LoVo (cell line): ENCODE results near the gene PIK3R2.
"Not testable (repeated sequence)": the region's sequence is repeated elsewhere in the genome, so short reads cannot be mapped to it uniquely, and the experiment has no call there.

Experiments used
- DNase-seq: peaks from one replicate; pipeline ENCODE4 v3.0.0-alpha.2; 2016; ENCODE audit warnings: low spot score

Gene PIK3R2

DNA sequence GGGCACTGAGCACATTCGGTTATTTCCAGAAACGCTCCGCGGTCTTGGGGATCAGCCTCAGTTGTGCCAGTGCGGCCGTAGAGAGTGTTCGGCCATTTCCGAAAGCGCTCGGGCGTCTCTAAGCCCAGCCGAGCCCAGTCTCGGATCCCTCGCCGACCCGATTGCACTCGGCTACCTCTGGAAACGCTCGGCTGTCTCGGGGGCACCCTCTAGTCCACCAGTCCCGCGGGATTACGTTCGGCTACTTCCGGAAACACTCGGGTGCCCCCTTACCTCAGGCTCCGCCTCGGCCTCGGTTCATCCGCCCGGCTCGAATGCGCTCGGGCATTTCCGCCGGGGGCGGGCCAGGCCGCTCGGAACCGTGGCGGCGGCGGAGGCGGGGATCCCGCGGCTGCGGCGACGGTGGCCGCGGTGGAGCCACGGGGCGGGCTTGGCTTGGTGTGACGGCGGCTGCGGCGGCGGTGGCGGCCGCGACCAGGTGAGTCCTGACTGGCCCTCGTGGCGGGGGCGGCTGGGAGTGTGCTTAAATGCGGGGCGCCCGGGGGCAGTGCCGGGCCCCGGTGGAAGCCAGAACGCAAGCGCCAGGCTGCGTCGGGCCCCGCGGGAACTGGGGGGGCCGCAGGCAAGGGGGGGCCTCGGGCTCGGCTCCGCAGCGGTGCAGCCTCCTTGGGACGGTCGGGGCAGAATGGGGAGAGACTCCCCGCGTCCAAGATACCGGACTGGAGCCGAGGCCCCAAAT is at the start of gene PIK3R2:
Gene PIK3R2, plus strand, starts transcription at position 347 of the 739 bp plus-strand sequence. CDS start 2,717 bp downstream, outside the sequence.
- peak; percentile 100 for DNase-seq

DNA sequence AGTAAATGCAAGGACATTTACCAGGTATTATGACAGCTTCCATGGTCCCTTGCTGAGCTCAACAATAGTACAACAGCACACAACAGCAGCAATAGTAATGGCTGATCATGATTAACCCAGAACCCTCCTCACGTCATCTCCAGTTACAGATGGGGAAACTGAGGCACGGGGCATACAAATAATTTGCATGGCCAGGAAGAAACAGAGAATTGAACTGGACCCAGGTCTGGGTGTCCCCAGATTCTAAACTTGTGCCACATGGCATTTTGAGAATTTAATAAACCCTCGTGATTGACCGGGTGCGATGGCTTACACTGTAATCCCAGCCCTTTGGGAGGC is 48.2 kb upstream of the PIK3R2 start:
- no peak for DNase-seq

DNA sequence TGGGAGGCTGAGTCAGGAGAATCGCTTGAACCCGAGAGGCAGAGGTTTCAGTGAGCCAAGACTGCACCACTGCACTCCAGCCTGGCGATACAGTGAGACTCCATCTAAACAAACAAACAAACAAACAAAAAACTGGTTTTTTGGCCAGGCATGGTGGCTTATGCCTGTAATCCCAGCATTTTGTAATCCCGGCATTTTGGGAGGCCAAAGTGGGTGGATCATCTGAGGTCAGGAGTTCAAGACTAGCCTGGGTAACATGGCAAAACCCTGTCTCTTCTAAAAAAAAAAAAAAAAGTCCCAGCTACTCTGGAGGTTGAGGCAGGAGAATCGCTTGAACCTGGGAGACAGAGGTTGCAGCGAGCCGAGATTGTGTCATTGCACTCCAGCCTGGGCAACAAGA is 47.7 kb upstream of the PIK3R2 start:
- not testable (repeated sequence) for DNase-seq

DNA sequence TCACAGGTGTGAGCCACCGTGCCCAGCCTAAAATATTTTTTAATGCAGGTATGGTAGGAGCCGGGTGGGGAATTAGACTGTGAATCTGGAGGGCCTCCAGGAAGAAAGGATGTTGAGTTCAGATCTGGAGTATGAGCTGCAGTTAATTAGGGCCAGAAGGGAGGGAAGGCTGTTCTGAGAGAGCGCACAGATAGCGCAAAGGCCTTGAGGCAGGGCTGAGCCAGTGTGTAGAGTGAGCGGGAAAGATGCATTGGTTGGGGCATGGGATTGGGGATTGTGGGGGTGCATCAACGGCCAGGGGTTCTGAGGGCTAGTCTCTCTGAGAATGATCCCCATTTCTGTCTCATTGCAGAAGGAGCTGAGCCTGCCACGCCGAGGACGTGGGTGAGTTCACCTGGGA is 45.7 kb upstream of the PIK3R2 start:
- DNase-seq: no peak

DNA sequence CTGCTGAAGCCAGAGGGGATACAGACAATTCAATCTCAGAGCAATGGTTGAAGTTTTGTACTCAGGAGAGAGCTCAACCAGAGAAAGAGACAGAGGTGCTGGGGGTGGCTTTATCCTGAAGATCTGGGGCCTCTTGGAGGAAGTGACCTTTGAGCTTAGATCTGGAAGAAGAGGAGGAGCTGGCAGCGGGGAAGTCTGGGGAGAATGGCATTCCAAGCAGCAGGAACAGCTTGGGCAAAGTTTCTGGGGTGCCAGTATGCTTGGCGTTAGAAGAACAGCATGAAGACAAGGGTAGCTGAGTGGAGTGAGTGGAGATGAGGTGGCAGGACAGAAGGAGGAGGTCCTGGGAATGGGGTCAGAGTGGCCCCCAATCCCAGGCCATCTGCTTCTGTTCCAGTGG is 44.1 kb upstream of the PIK3R2 start:
- peak; percentile 35 for DNase-seq

DNA sequence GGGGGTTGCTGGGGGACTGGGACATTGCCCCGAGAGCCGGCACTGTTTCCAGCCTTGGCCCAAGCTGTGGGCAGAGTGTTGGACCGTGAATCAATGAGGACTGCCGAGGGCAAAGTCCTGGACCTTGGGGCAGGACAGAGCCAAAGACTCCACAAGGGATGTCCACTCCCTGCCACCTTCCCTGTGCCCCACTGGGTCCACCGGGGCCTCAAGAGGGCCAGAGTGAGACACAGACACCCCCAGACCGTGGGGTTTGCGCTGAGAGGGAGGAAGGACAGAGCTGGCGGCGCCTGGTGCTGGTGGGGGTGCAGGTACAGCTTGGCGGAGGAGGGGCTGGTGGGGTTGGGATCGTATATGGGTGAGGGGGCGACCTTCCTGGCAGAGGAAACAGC is 43.6 kb upstream of the PIK3R2 start:
- DNase-seq: no peak

DNA sequence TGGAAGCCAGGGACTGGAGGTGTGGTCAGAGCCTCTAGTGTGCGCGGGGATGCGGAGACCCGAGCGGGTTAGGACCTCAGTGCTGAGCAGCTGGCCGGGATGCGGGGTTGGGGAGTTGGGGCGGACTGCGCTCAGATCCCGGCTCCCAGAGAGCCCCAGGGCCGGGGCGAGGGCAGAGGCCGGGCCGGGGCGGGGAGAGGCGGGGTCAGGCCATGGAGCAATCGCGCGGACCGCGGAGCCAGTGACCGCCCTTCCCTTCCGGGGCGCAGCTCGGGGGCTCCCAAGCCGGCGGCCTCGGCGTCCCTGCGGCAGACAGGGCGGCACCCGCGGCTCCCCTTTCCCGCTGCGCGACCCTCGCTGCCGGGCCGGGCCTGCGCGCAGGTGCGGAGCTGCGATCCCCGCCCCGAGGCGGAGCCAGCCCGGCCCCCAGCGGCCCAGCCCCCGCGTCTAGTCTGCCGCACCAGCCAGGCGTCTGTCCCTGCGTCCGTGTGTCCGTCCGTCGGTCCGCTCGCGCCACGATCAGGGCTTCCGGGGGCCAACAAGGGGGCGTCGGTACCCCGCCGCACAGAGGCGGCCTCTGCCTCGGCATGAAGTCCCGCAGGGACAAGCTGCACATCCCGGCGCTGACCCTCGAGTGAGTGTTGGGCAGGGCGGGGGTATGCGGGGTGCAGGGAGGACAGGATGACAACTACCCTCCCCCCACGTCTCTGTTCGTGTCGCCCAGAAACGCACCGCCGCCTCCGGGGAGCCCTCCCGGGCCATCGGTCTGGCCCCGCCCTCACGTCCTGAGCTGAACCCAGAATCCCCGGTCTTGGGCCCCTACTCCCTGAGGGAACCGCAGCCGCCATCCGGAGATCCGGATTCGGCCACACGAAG is 43.0 kb upstream of the PIK3R2 start:
- DNase-seq: peak; percentile 44

DNA sequence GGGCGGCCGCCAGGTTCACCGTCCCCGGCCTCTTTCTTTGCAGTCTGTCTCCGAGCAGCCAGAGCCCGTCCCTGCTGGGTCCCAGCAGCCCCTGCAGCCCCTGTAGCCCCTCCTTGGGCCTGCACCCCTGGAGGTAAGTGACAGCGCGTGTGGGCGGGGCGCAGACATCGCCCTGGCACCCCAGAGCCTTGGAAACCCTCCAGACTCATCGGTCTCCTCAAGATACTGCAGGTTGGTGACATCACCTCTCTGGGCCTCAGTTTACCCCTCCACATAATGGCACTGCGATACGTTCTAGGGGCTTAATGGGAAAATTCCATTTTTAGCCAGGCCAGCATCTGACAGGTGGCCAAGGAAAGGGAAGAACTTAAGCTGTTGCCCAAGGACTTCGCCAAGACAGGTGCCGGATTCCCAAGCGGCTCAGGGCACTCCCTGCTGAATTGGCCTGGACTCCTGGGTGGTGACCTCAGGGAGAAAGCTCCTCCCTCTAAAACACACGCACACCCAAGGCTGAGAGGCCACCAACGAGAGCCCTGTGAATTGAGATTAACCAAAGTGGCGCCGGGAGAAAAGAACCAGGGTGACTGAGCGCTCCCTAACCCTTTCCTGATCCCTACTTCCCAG is 42.2 kb upstream of the PIK3R2 start:
- DNase-seq: no peak

DNA sequence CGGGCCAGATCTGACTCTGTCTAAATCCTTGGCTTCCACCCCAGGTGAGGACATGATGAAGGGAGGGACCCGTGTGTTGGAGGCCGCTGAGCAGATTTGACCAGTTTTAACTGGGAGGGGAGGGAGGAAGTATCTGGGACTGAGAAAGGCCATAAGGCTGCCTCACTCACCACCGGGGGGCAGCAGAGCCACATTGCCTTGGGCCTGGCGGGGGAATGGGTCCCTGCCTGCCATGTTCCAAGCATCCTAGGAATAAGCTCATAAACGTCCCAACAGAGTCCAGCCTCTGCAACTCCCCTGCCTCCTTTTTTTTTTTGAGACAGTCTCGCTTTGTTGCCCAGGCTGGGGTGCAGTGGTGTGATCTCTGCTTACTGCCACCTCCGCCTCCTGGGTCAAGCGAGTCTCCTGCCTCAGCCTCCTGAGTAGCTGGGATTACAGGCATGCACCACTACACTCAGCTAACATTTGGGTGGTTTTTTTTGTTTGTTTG is 39.9 kb upstream of the PIK3R2 start:
- DNase-seq: peak; percentile 62

DNA sequence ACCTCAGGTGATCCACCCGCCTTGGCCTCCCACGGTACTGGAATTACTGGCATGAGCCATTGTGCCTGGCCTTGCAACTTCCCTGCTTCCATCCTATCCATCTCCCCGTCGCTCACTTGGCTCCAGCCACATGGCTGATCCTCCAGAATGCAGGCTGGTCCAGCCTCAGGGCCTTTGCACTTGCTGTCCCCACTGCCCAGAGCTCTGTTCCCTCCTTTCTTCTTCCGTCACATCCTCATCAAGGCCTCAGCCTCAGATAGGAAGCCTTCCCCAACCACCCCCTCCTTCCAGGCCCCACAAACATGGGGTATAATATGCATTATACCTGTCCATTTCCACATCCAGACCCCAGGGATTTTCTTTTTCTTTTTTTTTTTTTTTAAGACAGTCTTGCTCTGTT is 39.1 kb upstream of the PIK3R2 start:
- DNase-seq: no peak

DNA sequence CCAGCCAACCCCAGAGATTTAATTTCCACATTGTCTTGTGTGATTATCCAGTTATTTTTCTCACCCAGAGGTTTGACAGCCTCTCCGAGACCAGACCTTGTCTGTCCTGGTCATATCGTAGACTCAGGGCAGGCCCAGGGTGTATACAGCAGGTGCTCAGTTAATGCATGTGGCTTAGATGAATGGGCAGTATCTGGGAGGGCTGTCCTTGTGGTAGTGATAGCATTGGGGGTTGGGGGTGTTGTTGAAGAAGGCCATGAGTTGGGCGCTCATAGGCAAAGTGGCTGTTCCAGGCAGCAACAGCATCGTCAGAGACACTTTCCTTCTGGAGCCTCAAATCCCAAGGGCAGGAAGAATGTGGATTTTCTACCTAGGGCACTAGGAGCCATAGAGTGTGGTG is 38.5 kb upstream of the PIK3R2 start:
- no peak for DNase-seq

DNA sequence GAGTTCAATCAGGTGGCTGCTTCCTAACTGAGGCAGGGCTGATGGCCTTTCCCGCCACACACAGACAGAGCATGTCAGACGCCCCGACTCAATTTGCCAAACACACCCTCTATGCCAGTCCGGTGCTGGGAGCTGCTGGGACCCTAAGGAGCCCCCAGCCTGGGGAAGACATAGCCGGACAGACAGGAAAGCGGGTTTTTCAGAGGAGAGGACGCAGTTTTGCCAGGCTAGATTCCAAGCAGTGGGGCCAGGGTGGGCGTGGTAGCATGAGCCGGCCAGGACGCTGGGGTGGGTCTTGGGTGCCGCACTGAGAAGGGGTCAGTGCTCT is 35.6 kb upstream of the PIK3R2 start:
- DNase-seq: no peak

DNA sequence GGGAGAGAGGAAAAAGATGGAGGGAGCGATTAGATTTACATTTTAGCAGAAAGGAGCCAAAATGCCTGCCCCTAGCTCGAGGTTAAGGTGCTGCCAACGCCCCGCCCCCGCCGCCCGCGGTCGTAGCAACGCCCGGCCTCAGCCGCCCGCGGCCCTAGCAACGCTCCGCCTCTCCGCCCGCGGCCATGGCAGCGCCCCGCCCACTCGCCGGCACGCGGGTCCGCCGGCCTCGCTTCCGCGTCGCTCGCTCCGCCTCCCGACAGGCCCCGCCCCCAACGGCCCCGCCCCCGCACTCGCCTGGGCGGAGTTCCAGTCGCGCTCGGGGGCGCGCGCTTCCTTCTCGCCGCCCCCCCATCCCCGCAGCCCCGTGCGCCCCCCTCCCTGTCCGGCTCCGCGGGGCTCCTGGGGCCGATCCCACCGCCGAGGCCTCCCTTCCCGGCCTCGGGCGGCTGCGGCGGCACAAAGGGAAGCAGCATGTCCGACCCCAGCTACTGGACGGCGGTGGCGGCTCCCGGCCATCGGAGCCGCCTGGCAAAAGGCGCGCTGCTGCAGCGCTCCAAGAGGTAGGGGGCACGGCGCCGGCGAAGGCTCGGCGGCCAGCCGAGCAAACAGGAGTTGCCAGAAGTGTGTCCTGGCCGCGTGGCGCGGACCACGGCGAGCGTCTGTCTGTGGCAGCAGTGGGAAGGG is 35.1 kb upstream of the PIK3R2 start:
- DNase-seq: peak; percentile 93

DNA sequence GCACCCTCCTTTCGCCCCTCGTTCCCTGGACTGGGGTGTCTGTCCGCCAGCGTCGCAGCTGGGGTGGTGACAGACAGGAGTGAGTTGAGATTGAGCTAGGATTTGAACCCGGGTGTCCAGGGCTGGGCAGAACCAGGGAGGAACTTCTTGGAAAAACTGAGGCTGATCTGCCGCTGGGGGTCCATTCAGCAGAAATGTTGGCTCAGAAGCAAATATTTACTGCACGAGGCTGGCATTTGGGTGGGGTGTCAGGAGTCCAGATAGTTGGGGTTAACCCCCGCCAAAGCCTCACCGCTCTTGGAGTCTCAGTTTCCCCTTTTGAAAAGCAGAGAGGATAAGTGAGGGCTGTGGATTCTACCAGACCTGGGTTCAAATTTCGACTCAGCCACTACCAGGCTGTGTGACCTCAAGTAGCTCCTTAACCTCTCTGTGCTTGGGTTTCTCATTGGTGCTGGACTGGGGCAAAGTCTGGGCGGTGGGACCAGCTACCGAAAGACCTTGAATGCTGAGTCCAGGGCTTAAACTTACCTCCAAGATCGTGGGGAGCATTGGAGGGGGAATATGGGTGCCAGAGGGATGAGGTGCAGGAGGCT is 34.4 kb upstream of the PIK3R2 start:
- no peak for DNase-seq

DNA sequence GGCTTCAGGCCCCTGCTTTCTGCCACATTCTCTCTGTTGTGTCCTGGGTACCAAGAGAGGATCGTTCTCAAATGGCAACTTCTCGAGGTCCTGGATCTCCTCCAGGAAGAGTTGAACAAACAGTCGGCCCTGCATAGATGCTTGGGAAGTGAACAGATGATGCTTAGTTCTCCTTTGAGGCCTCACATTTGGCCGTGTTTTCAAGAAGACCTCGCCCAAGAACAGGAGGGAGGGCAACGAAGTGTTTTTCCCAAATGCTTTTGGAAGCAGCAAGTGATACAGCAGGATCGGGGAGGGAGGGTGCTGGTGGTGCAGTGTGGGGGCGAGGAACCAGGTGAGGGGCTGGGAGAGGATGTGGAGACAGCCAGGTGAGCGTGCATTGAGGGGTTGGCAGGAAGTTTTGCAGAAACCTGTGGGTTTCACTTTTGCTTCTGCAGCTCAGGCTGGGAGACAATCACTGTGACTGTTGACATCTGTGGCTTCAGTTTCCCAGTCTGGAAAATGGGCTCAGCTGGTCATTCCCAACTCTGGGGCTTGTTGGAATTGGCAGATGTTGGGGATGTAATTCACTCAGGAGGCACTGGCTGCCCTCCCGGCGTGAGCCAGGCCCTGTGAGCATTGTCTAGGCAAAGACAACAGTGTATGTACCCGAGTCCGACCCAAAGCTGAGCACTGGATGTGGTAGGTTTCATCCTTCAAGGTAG is 33.8 kb upstream of the PIK3R2 start:
- DNase-seq: no peak

DNA sequence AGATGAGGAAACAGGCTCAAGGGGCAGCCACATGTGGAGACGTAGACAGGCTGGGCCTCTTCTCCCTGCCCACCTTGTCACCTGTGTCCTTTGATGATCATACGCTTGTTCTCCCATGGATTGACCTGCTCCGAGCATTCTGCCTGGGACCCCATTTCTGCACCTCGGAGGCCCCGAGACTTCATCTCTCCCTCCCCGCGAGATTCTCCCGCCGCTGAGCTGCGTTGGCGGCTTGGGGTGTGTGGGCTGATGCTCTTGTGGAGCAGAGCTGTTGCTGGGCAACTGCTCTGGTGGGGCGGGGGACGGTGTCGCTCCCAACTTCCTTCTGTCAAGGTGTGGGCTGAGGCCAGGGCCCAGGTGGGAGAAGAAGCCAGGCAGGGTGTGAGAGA is 33.3 kb upstream of the PIK3R2 start:
- no peak for DNase-seq

DNA sequence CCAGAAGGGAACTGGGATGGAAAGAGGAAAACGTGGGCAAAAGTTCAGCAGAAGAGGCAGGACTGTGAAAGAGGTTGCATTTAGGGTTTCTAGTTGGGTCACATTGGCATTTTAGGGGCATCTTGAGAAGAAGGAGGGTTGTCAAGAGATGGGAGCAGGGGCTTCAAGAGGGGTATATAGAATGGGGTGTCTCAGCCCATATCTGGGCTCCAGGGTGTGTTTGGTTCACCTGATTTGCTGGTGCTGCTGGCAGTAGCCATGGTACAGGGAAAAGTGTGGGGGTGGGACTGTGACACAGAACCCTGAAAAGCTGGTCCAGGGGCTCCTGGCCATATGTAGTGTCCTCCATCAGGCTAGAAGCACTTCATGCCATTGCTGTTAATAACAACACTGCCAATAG is 32.8 kb upstream of the PIK3R2 start:
- DNase-seq: no peak

DNA sequence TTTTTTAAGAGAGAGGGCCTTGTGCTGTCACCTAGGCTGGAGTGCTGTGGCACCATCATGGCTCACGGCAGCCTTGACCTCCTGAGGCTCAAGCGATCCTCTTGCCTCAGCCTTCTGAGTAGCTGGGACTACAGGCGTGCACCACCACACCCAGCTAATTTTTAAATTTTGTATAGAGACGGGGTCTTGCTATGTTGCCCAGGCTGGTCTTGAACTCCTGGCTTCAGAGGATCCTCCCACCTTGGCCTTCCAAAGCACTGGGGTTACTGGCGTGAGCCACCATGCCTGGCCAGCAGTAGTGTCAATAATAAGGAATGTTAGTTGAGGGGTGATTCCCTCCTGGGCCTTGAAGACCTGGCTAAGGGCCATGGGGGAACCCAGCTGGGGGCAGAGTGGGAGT is 31.8 kb upstream of the PIK3R2 start:
- DNase-seq: no peak

DNA sequence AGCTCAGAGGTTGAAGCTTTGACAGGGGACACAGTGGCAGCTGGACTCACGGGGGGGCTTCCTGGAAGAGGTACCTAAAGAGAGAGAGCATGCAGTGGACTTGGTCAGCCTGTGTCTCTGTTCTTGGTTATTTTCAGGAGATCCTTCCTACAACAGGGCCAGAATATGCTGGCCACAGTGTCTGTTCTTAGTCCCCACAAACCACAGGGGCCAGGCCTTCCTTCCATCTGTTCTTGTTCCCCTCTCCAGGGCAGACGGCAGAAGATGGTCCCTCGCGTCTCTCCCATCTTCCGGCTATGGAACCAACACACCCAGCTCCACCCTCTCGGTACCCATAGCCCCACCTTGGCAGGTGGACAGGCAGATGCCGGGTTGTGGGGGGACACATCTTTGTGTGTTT is 30.5 kb upstream of the PIK3R2 start:
- DNase-seq: no peak

DNA sequence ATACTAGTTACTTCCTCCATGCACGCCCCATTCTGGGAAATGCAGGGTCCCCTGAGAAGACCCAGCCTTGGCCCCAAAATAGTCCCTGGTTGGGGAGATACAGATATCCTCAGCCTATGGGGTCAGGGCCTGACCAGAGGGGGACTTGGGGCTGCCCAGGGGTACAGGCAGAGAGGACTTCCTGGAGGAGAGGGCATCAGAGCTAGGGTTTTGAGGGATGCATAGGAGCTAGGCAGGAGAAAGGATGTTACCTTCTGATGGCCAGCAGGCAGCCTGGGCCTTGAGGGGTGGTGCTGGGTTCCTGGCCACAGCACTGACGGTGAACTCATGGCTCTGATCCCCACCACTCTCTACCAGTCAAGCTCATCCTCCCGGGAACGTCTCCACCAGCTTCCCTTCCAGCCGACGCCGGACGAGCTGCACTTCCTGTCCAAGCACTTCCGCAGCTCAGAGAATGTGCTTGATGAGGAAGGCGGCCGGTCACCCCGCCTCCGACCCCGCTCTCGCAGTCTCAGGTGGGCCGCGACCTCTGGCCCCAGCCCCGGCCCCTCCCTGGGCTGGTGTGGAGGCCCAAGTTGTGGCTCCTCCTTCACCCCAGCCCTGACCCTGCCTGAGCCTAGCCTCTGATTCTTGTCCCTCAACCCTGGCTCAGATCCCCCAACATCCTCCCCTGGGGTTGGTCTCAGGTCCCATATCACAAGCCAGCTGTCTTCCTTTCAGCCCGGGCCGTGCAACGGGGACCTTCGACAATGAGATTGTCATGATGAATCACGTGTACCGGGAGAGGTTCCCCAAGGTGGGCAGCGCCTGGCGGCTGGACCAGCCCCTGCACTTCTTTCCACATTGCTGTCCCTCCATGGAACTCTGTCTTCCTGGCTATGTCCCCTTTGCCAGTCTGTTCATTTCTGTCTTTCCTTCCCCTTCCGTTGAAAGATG is 29.8 kb upstream of the PIK3R2 start:
- no peak for DNase-seq
